ENCODE data around the gene DNM3.
A peak's percentile ranks its signal among the peaks of the same experiment; 100 is the strongest.

- TF ChIP-seq EZH2phosphoT487 (IDR thresholded peaks at IDR 0.05; ENCODE audit: borderline replicate concordance, low read depth) (no peak), CTCF (IDR thresholded peaks at IDR 0.05) (peak; percentile 86), EP300 (IDR thresholded peaks at IDR 0.05; ENCODE audit: borderline replicate concordance in 1 of 2, low read depth in 1 of 2, low read length in 1 of 2) (no peak), CHD2 (IDR thresholded peaks at IDR 0.05; ENCODE audit: low read length, partially characterized antibody) (no peak), POLR2AphosphoS5 (IDR thresholded peaks at IDR 0.05; ENCODE audit: low read depth, low read length) (no peak), TAF1 (IDR thresholded peaks at IDR 0.05; ENCODE audit: borderline replicate concordance, low read depth, low read length) (no peak), RFX5 (IDR thresholded peaks at IDR 0.05; ENCODE audit: low read length) (no peak)
Measured at GRCh38 chr1:171801487-171801891, 39.8 kb upstream of the DNM3 start.
